DOHH2 (cell line): ENCODE results near the gene PELI2.

Source experiments
- H3F3A ChIP-seq: fragments of 200-600 bp; sonication (generic), shearing (Covaris generic); 2 replicates; pipeline ENCODE4 v1.6.0; 2016; ENCODE audit warnings: antibody characterized with exemption, mild to moderate bottlenecking; ENCODE audit not compliant: control insufficient read depth, insufficient read depth
- H3K27ac ChIP-seq: fragments of 200-600 bp; sonication (generic); 2 replicates; pipeline ENCODE4 v1.5.1; 2014; ENCODE audit warnings: low read depth, mild to moderate bottlenecking, low read length, moderate library complexity
- H3K27me3 ChIP-seq: fragments of 200-600 bp; sonication (generic); 2 replicates; pipeline ENCODE4 v1.6.1; 2014; ENCODE audit warnings: mild to moderate bottlenecking, low read length, mixed read lengths; ENCODE audit not compliant: control insufficient read depth
- H3K36me3 ChIP-seq: fragments of 200-600 bp; sonication (generic); 2 replicates; pipeline ENCODE4 v1.6.1; 2014; ENCODE audit warnings: mild to moderate bottlenecking, low read length, moderate library complexity, mixed read lengths; ENCODE audit not compliant: control insufficient read depth
- H3K4me1 ChIP-seq: fragments of 200-600 bp; sonication (generic); 2 replicates; pipeline ENCODE4 v1.6.1; 2014; ENCODE audit warnings: mild to moderate bottlenecking, low read length, mixed read lengths; ENCODE audit not compliant: control insufficient read depth
- H3K4me2 ChIP-seq: fragments of 200-600 bp; sonication (generic); 2 replicates; pipeline ENCODE4 v1.6.0; 2014; ENCODE audit warnings: mild to moderate bottlenecking, low read length, moderate library complexity
- H3K4me3 ChIP-seq: fragments of 200-600 bp; sonication (generic); 2 replicates; pipeline ENCODE4 v1.5.1; 2014; ENCODE audit warnings: mild to moderate bottlenecking, low read length, mixed read lengths
- H3K79me2 ChIP-seq: fragments of 200-600 bp; sonication (generic); 2 replicates; pipeline ENCODE4 v1.6.1; 2014; ENCODE audit warnings: mild to moderate bottlenecking, low read length, mixed read lengths; ENCODE audit not compliant: control insufficient read depth
- H3K9me2 ChIP-seq: fragments of 200-600 bp; sonication (generic); replicated peaks from 2 replicates; pipeline ENCODE4 v1.6.1; 2014; ENCODE audit warnings: mild to moderate bottlenecking, low read length, mixed read lengths; ENCODE audit not compliant: control insufficient read depth
- H3K9me3 ChIP-seq: fragments of 200-600 bp; sonication (generic); 2 replicates; pipeline ENCODE4 v1.6.1; 2014; ENCODE audit warnings: antibody characterized with exemption, low read length, mixed read lengths; ENCODE audit not compliant: control insufficient read depth, insufficient read depth
- H4K20me1 ChIP-seq: fragments of 200-600 bp; sonication (generic); 2 replicates; pipeline ENCODE4 v1.6.0; 2014; ENCODE audit warnings: low read depth, mild to moderate bottlenecking, antibody characterized with exemption, low read length, moderate library complexity; ENCODE audit not compliant: control insufficient read depth, insufficient read depth
- CTCF ChIP-seq: fragments of 200-600 bp; sonication (generic); IDR thresholded peaks from one replicate; pipeline ENCODE4 v1.5.1; 2014; ENCODE audit warnings: antibody characterized with exemption, mild to moderate bottlenecking, low read depth, low read length; ENCODE audit not compliant: poor library complexity, severe bottlenecking
- EZH2phosphoT487 ChIP-seq: fragments of 200-600 bp; sonication (generic); IDR thresholded peaks from 2 replicates; pipeline ENCODE4 v1.6.1; 2017; ENCODE audit warnings: borderline replicate concordance, mild to moderate bottlenecking, antibody characterized with exemption, low read length, moderate library complexity, mixed read lengths

The PELI2 gene

GRCh38 chr14:56299306-56299984 lies 181.2 kb downstream of the PELI2 start:
- H3K4me3 ChIP-seq, result no peak overlapping the region
- no peaks in the 10 kb centered on the region for H3F3A ChIP-seq
- H3K27me3 ChIP-seq, result no peaks in the 10 kb centered on the region
- no peak overlapping the region for H3K4me2 ChIP-seq
- H3K4me1 ChIP-seq, result no peaks in the 10 kb centered on the region
- H4K20me1 ChIP-seq, result no peaks in the 10 kb centered on the region
- no peaks in the 10 kb centered on the region for H3K79me2 ChIP-seq
- H3K9me3 ChIP-seq, result no peaks in the 10 kb centered on the region
- TF ChIP-seq CTCF (no peak), EZH2phosphoT487 (no peak)
- H3K27ac ChIP-seq, result no peak overlapping the region
- H3K9me2 ChIP-seq, result no peaks in the 10 kb centered on the region
- H3K36me3 ChIP-seq, result no peaks in the 10 kb centered on the region

- no peak overlapping the region for H3K4me2 ChIP-seq
- H3K9me3 ChIP-seq, result no peaks in the 10 kb centered on the region
- no peaks in the 10 kb centered on the region for H3K4me1 ChIP-seq
- no peak overlapping the region for H3K27ac ChIP-seq
- H4K20me1 ChIP-seq, result no peaks in the 10 kb centered on the region
- H3F3A ChIP-seq, result no peaks in the 10 kb centered on the region
- H3K27me3 ChIP-seq, result no peaks in the 10 kb centered on the region
- TF ChIP-seq EZH2phosphoT487 (no peak), CTCF (no peak)
- H3K36me3 ChIP-seq, result no peaks in the 10 kb centered on the region
- H3K9me2 ChIP-seq, result no peaks in the 10 kb centered on the region
- H3K4me3 ChIP-seq, result no peak overlapping the region
- no peaks in the 10 kb centered on the region for H3K79me2 ChIP-seq
Observed at GRCh38 chr14:56300495-56300894, 182.3 kb downstream of the PELI2 start.

GRCh38 chr14:56304456-56304855 lies 186.2 kb downstream of the PELI2 start:
- Histone ChIP-seq H3K36me3 (no peaks in the 10 kb centered on the region), H3K27me3 (peaks cover 3% of the 10 kb centered on the region; the same call in 1 of the 2 replicates), H3K79me2 (no peaks in the 10 kb centered on the region), H3K4me3 (no peak overlapping the region), H3K27ac (no peak overlapping the region), H3K4me1 (no peaks in the 10 kb centered on the region), H3K9me3 (no peaks in the 10 kb centered on the region), H3K9me2 (no peaks in the 10 kb centered on the region), H3K4me2 (no peak overlapping the region), H4K20me1 (no peaks in the 10 kb centered on the region), H3F3A (no peaks in the 10 kb centered on the region)
- no peak for TF ChIP-seq EZH2phosphoT487
- no peak for TF ChIP-seq CTCF
